NCI-H2196 treated with DMSO at 0.1 percent for 48 hours (cell line): ENCODE measurements around the gene SOX1.

Experiments
- DNase-seq: peaks from one replicate; lab custom pipeline; 2025; ENCODE audit not compliant: unreplicated experiment; lab: John Stamatoyannopoulos, UW

Gene SOX1

DNA sequence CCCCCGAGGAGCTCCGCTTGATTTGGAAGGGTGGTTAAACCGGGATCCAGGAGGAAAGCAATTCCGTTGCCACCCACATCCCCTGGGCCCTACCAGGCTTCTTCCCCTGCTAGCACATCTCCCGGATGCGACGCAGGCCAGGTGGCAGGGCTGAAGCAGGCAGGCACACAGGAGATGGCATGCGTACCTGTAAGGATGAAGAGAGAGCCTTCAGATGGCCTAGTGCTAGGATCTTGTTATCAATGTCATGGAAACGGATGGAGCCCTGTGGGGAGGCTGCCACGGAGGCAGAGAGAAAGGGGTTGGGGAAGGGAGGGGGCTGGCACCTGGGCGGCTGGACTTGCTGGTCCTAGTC, 8.5 kb upstream of the SOX1 start:
- DNase-seq: no peak

DNA sequence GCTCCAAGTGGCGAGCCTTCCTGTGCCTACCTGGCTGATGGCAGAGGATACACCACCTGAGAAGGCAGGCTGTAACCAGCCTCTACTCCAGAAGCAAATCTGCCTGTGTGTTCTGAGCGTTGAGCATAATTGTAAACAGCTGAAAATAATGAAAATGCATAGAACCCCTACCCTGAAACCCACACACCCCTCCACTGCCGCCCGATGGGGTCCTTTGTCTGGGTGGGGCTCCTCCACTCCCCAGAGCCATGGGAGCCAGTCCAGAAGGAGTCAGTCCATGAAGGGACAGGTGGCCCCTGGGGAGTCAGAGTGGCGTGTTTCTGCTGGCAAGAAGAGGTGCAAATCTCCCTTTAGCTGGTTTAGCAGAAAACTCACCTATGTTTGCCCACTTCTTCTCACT, 8.0 kb upstream of the SOX1 start:
- no peak for DNase-seq

DNA sequence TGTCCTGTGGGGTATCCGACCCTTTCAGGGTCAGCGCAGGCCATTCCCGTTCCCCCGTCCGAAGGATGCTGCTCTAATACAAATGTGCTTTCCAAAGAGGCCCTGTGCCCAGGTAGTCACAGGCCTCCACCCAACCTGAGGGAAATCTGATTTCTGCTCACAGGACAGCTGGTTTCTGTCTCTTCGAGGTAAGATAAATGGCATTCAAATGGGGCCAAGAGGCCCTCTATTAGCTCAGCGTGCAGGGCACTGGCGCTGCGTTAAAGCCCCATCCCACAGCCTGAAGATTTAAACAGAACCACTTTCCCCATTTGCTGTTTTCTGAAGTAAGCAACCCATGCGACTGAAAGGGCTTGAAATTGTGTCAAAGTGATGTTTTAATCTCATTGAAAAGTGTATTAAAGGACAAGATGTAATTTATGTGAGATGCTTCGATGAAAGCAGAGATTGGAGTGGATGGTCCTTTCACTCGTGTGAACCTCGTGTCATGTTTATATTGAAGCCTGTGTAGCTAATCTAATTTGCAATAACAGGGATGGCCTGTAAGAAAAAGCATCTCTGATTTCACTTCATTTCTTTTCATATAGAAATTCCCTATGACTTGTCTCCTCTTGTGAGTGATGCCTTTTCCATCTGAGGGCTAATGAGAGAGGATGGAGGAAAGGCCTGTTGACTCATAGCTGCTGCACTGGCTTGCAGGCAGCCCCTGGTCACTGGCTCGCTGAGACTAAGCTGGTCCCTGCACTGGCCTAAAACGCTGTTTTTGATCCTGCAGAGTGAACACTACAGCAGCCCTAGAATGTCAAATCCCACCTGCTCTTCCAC, 7.3 kb upstream of the SOX1 start:
- no peak for DNase-seq

DNA sequence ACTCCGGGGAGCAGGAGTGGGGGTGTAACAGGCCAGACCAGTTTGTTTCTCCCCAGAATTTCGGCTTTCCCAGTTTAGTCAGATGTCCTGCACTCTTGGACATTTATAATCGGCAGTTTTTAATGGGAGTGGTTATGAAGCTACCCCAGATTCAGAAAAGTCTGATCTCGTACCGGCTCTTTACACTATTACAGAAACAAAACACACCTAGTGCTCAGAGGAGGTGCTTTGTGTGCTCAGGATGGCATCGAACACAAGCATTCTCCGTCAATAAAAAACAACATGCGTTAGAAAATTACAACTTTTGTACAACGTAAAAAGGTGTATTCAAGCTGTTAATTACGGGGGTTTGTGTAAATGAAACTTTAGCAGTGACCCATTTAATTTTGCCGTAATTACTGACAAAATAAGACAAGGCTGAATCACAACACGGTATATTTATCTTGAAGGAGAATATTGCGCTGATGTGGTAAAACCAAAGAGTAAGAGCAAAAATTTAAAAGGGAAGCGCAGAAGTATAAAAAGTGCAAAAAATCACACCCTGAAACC, 6.6 kb upstream of the SOX1 start:
- no peak for DNase-seq

DNA sequence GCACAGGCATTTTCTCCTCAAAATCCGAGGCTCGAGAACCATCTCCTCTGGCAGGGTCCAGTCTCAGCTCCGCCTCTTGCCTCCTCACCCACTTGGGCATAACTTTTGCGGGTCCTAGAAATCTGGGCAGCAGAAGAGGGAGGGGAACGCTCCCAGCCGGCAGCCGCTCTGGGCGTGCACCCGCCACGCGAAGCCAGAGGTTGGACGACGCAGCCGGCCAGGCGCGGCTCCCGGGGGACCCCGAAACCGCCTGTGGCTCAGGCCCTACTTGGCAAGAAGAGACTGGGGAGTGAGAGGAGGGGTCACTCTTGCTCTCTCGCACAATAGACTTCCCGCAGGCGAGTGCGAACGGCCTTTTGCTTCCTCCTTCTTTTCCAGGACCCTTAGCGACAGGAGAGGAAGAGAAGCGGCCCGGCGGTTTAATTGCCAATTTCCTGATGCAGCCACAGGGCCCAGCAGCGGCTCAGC, 6.0 kb upstream of the SOX1 start:
- DNase-seq: no peak

DNA sequence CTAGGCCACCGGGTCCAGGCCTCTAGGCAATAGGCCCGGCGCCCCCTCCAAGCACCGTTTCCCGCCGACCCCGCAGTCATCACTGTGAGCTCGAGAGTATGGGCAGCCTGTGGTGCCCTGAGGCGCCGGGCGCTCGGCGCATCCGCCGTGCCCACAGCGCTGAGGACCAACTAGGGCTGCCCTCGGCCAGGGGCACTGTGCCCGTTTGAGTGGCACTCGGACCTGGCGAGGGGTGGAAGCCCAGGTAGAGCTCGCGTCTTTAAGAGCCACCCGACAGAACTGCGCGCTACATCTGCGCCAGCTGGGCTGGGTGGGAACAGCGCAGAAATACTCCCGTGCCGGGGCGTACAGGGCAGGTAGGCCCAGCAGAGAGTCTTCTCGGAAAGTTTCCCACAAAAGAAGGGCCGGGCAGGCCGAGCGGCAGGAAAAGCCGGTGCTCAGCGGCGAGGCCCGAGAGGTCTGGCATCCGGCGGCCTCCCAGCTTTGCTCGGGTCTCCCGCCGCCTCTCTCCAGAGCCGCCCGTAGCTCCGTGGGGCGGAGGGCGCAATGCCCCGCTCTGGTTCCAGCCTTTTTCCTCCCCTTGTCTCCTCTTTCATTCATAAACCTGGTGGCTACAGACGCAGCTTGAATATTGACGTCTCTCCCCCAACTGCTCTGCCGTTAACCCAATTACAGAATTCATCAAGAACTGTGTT, 5.4 kb upstream of the SOX1 start:
- no peak for DNase-seq

DNA sequence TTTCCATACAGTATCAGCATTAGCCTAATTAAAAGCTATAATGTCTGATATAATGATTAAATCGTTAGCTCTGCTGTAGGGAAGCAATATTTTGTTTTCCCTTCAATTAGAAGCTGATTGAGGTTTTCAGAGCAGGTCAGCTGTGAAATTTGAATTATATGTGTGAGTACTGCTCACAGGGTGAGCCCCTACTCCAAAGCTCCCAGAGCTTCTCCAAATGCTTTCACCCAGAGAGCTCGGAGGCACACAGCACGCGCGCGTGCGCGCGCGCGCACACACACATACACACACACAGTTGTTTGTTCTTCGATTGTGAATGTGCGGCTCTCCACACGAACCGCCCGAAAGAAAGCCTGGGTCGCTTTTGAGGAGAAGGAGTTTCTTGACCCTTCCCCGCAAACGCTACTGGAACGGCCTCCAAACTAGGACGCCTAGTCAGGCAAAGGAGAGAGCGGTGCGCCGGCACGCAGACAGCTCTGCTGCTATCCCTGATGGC, 4.8 kb upstream of the SOX1 start:
- no peak for DNase-seq

DNA sequence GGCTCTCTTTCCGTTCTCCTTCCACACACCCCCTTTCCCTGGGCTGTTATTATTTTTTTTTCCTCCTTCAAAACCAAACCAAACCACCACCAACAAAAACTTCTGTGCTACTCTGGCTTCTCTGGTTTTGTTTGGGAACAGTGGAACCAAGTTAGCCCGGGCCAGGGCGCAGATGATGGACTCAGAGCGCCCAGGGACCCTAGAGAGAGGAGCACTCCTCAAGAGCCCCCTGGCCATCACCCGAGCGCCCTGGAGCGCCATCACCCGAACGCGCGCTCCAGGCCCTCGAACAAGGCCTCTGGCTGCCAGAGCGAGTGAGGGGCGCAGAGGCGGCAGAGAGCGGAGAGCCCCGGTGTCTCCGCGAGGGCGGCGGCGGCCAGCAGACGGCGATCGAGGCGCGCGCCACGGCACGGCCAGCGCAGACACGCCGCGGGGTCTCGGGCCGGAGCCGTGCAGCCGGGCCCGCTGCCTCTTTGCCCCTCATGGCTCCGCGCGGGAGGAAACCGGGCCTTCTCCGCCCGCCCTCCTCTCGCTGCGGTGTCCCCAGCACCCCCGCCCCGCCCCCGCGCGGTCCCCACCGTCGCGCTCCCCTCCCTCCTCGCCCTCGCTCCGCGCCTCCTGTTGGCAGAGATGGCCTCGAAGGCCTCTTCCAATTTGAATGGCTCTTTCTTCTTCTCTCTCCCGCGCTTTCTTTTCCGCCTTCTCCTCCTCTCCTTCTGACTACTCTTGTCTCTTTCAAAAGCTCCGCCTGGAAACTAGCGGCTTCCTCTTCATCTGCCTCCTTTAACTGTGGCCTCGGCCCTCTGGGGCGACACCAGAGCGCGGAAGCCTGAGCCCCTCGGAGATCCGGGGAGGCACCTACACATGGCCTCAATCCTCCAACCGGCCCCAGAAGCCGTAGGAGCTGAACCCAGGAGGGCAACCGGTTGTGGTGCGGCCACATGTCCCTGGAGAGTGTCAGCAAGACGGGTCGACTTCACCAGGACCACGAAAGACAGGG, 4.1 kb upstream of the SOX1 start:
- no peak for DNase-seq

DNA sequence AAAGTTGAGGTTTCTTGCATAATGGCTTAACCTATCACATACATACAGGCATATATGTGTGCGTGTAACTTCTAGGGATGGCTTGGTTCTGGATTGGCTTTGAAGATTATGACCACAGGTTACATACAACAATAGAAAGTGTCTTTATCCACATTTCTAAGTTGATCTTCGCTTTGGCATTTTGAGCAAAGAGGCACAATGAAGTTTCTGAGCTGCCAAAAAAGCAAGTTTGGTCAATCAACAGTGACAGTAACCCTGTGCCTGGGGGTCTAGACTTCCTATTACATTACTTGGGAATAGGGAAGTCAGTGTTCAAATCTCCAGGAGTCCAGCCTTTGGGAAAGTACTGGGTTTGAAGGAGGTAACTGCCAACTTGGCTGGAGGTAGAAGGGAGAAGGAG, 3.1 kb upstream of the SOX1 start:
- no peak for DNase-seq

DNA sequence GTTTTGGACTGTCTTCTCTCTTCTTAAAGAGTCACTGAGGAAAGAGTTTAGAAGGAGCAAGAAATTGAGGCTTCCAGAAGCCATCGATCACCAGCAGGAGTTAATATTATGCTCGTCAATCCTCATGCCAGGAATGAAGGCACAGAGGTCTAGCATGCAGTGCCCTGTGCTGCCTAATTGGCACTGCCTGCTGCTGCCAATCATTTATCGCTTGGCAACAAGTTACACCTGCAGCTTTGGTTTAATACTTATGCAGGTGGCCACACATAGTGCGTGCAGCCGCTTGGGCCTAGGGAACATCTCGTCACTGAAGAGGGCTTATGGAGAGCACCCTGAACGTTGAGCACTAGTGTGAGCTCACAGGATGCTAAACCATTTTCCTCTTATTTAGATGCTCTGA, 2.7 kb upstream of the SOX1 start:
- no peak for DNase-seq

DNA sequence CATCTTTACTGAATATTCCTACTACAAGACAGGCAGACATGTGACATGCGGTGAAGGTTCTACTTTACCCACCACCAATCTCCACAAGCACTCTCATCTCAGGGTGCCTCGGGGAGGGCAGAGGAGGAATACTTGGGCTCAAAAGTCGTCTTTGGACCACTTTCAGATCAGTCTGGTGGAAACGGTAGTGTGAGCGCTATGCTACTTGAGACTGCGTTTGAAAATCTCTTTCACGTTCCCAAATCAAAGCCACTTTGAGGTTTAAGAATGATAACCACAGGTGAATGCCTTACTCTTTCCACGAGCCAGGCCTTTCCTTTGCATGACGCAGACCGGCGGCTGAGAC, 1.5 kb upstream of the SOX1 start:
- DNase-seq: no peak

DNA sequence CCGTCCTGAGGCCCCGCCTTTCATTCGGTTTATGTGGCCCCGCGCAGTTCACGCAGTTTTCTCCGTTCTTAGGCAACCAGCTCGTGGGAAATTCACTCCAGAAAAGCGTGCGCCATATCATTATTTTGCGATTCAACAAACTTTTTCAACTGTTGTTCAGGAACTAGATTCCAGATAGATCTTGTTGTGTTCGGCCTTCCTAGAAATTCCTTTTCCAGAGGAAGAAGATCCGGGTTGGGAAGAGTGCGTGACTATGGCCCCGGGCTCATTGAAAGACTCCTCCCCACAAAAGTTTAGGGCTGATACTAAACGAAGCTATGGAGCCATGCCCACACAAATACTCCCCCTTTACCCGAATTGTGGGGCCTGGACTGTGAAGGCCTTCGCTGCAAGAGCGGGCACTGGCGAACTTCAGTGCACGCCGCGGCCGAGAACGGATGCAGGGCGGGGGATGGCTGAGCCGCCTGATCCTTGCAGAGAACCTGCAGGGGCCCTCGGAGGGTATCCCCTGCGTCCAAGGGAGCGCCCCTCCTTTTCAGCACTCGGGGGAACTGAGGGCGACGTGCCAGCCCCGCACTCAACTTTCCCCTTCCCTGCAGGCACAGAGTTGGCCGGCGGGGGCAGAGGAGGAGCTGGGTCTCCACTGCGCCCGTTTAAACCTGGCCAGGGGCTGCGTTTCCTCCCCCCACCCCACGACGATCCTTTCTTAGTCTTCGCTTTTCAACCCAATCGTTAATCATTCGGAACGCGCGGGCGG, 904 bp upstream of the SOX1 start:
- no peak for DNase-seq

DNA sequence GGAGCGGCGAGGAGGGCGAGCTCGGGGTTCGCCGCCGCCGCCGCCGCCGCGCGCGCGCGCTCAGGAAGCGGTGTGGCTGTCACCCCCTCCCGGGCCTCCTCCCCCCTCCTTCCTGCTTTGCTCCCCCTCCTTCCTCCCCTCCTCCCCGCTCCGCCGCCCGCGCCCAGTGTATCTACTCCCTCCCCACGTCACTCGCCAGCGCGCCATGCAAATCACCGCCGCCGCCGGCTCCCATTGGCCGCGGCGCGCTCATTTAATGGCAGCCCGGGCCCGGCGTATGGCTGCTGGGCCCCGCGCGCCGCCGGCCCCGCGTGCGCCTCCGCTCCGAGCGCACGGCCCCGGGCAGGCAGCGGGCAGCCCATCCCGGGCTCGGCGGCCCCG, 335 bp upstream of the SOX1 start:
- no peak for DNase-seq

DNA sequence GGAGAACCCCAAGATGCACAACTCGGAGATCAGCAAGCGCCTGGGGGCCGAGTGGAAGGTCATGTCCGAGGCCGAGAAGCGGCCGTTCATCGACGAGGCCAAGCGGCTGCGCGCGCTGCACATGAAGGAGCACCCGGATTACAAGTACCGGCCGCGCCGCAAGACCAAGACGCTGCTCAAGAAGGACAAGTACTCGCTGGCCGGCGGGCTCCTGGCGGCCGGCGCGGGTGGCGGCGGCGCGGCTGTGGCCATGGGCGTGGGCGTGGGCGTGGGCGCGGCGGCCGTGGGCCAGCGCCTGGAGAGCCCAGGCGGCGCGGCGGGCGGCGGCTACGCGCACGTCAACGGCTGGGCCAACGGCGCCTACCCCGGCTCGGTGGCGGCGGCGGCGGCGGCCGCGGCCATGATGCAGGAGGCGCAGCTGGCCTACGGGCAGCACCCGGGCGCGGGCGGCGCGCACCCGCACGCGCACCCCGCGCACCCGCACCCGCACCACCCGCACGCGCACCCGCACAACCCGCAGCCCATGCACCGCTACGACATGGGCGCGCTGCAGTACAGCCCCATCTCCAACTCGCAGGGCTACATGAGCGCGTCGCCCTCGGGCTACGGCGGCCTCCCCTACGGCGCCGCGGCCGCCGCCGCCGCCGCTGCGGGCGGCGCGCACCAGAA, 1.1 kb downstream of the SOX1 start:
- no peak for DNase-seq

DNA sequence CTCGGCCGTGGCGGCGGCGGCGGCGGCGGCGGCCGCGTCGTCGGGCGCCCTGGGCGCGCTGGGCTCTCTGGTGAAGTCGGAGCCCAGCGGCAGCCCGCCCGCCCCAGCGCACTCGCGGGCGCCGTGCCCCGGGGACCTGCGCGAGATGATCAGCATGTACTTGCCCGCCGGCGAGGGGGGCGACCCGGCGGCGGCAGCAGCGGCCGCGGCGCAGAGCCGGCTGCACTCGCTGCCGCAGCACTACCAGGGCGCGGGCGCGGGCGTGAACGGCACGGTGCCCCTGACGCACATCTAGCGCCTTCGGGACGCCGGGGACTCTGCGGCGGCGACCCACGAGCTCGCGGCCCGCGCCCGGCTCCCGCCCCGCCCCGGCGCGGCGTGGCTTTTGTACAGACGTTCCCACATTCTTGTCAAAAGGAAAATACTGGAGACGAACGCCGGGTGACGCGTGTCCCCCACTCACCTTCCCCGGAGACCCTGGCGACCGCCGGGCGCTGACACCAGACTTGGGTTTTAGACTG, 1.7 kb downstream of the SOX1 start:
- no peak for DNase-seq

DNA sequence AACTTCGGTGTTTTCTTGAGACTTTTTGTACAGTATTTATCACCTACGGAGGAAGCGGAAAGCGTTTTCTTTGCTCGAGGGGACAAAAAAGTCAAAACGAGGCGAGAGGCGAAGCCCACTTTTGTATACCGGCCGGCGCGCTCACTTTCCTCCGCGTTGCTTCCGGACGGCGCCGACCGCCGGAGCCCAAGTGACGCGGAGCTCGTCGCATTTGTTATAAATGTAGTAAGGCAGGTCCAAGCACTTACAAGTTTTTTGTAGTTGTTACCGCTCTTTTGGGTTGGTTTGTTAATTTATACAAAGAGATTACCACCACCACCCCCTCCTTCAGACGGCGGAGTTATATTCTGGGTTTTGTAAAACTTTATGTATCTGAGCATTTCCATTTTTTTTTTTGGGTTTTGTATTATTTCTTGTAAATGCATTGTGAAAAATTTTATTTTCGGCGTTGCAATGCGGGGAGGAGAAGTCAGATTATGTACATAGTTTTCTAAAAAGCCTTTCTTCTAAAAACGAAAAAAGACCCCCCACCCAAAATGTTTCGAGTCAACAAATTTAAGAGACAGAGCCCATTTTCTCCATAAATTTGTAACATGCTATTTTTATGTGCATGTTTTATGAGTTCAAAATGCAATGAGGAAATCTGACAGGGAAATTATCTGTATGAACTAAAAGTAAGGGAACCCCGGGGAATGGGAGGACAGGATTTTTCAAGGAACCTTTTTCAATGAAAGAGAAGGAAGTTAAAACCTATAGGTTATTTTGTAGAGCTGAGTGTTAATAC, 2.3 kb downstream of the SOX1 start:
- no peak for DNase-seq

DNA sequence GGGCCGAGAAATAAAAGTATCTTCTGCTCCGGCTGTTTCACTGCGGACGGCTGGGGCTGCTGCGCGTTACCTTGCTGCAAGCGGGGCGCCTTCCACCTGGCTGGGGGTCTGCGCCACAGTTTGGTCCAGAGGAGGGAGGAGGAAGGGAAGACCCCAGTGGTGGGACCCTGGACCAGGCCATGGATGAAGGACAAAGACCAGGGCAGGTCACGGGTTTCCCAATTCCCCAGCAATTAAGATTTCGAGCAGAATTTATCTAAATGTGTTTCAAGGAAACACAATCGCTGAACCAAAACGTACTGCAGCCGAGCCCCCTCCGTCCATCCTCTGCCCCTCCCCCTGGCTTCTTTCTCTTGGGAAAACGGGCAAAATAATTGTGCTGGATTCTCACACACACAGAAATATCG, 2.9 kb downstream of the SOX1 start:
- no peak for DNase-seq

DNA sequence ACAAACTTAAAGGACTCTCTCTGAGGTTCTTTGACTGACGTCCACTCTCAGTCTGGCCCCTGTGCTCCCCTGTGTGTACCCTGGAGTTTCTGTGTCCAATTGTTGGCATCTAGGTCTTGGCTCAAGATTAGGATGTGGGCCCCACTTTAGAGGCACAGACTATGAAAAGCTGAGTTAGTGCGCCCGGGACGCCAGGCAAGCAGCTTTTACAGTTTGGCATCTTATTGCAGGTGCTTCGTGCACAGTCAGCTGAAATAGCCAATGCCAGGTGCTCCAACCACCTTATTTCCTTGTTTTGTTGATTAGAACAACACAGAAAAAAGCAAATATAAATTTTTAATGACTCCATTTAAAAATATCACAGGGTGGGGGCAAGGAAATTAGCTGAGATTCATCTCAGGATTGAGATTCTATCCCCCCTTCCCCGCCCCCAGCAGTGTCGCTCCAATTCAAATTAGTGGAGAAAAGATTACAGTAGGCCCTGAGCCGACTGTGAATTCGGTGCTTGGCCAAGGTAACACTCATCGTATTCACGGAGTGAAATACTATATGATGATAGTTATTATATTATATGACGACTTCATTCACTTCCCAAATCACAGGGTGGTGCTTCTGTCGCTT, 4.3 kb downstream of the SOX1 start:
- no peak for DNase-seq
